Activated CD4-positive, alpha-beta T cell treated with anti-CD3 and anti-CD28 coated beads, Interleukin-2, amount 50 U/mL, for 48 hours (primary cell): Measurements from ENCODE around the gene E2F6.

Experiments
- DNase-seq, 2 experiments: peaks; one replicate each; pipeline ENCODE4 v3.0.0-alpha.2; 2020

Gene E2F6

GRCh38 chr2:11492720-11493119 lies 26.8 kb upstream of the E2F6 start:
- DNase-seq = no peak

- no peak for DNase-seq
Measured at GRCh38 chr2:11492244-11492643, 26.3 kb upstream of the E2F6 start.

GRCh38 chr2:11491348-11491933 lies 25.5 kb upstream of the E2F6 start:
- DNase-seq = no peak

GRCh38 chr2:11490194-11490593 lies 24.2 kb upstream of the E2F6 start:
- no peak for DNase-seq

GRCh38 chr2:11488809-11489208 lies 22.8 kb upstream of the E2F6 start:
- no peak for DNase-seq

- DNase-seq = no peak
Measured at GRCh38 chr2:11483806-11484617, 18.1 kb upstream of the E2F6 start.

- no peak for DNase-seq
Measured at GRCh38 chr2:11482473-11483035, 16.6 kb upstream of the E2F6 start.

GRCh38 chr2:11481789-11482472 lies 16.0 kb upstream of the E2F6 start:
- DNase-seq = no peak

GRCh38 chr2:11481426-11481788 lies 15.4 kb upstream of the E2F6 start:
- no peak for DNase-seq

- DNase-seq = no peak
Measured at GRCh38 chr2:11480859-11481258, 14.9 kb upstream of the E2F6 start.

GRCh38 chr2:11480406-11480805 lies 14.4 kb upstream of the E2F6 start:
- no peak for DNase-seq

- DNase-seq = no peak
Measured at GRCh38 chr2:11478899-11479605, 13.1 kb upstream of the E2F6 start.

- peak; percentile 91 for DNase-seq
Measured at GRCh38 chr2:11477994-11478393, 12.0 kb upstream of the E2F6 start.

GRCh38 chr2:11473659-11474433 lies 7.9 kb upstream of the E2F6 start:
- DNase-seq = no peak

- DNase-seq = no peak
Measured at GRCh38 chr2:11467749-11468148, 1.8 kb upstream of the E2F6 start.

GRCh38 chr2:11467129-11467649 lies 1.2 kb upstream of the E2F6 start:
- DNase-seq = no peak

GRCh38 chr2:11466307-11467128 lies 557 bp upstream of the E2F6 start:
- no peak for DNase-seq

- DNase-seq = no peak
Measured at GRCh38 chr2:11465110-11465484, 864 bp downstream of the E2F6 start.

GRCh38 chr2:11459816-11460215 lies 6.1 kb downstream of the E2F6 start:
- DNase-seq = no peak

GRCh38 chr2:11458753-11459152 lies 7.2 kb downstream of the E2F6 start:
- DNase-seq = no peak

- DNase-seq = no peak
Measured at GRCh38 chr2:11457935-11458334, 8.0 kb downstream of the E2F6 start.
